Measurements from ENCODE around the gene NIP7. TPM values are rescaled to one million over a fixed set of nuclear protein-coding genes. Genes with fewer than 3 reads are reported as not detected.

The NIP7 gene
- total RNA-seq (2011; cell fraction: chromatin; rRNA removed; ENCODE audit: low replicate concordance), result 67.9 and 76.6 TPM in 2 replicates
- total RNA-seq (2011; cell fraction: nucleolus; rRNA removed), result 38.0 and 41.5 TPM in 2 replicates
- total RNA-seq (2011; cell fraction: nucleoplasm; rRNA removed), result 63.2 and 72.6 TPM in 2 replicates
- 41.2 and 45.2 TPM in 2 replicates for total RNA-seq (2014; rRNA removed)
- 73.9 and 77.8 TPM in 2 replicates for total RNA-seq (2014; rRNA removed; fragmentation: Illumina TruSeq; extraction: Trizol)
- total RNA-seq (2015; rRNA removed; fragmentation: Illumina TruSeq; extraction: Trizol), result 82.9 and 85.5 TPM in 2 replicates
- 52.8 and 58.1 TPM in 2 replicates for total RNA-seq (2021)
- polyA plus RNA-seq (2011; rRNA removed), result 18.9 and 28.9 TPM in 2 replicates
- 15.3 and 21.6 TPM in 2 replicates for polyA plus RNA-seq (2011; cell fraction: cytosol; rRNA removed)
- 12.1 and 15.2 TPM in 2 replicates for polyA plus RNA-seq (2011; cell fraction: nucleus; rRNA removed)
- polyA plus RNA-seq (2012), result 27.0 and 61.8 TPM in 2 replicates
- polyA plus RNA-seq (2014; fragmentation: Illumina TruSeq; extraction: Trizol), result 71.2 and 78.3 TPM in 2 replicates
- polyA plus RNA-seq (2014; fragmentation: Nextera tagmentation; extraction: Ambion mirVana), result 10 to 100 TPM; 72.5 to 78.3 TPM
- polyA plus RNA-seq (2014; rRNA removed), result 57.7 and 67.0 TPM in 2 replicates
- 33.1 and 33.6 TPM in 2 replicates for polyA minus RNA-seq (2011; rRNA and poly(A)+ RNA removed)
- polyA minus RNA-seq (2011; cell fraction: cytosol; rRNA and poly(A)+ RNA removed), result 15.2 and 22.5 TPM in 2 replicates
- 15.3 and 17.2 TPM in 2 replicates for polyA minus RNA-seq (2011; cell fraction: nucleus; rRNA and poly(A)+ RNA removed)
- Bru-seq, nascent RNA, result percentile 98 among the genes with signal in this experiment
- percentile 98 among the genes with signal in this experiment for BruChase-seq, experiment 1, labeled RNA remaining after a 2-hour chase
- percentile 98 among the genes with signal in this experiment for BruChase-seq, experiment 2, labeled RNA remaining after a 6-hour chase
- long read RNA-seq, experiment 1, transcript NIP7-202 (4 exons, 1,887 nt), result minor isoform, 13 of 343 reads
- long read RNA-seq, experiment 1, transcript NIP7-201 (5 exons, 2,402 nt), result major isoform, 276 of 343 reads
- long read RNA-seq, experiment 1, partial matches to known transcripts, result 37 of 343 reads
- long read RNA-seq, experiment 1, other reads (novel, unspliced or antisense), result 14 of 343 reads
- long read RNA-seq, experiment 2, transcript NIP7-201 (5 exons, 2,402 nt), result major isoform, 57 of 110 reads
- long read RNA-seq, experiment 2, partial matches to known transcripts, result 4 of 110 reads
- long read RNA-seq, experiment 2, other reads (novel, unspliced or antisense), result 46 of 110 reads
- long read RNA-seq, experiment 3, transcript NIP7-201 (5 exons, 2,402 nt), result major isoform, 92 of 101 reads
- long read RNA-seq, experiment 3, transcript NIP7-202 (4 exons, 1,887 nt), result minor isoform, 5 of 101 reads
- long read RNA-seq, experiment 3, partial matches to known transcripts, result 1 of 101 reads
- long read RNA-seq, experiment 3, other reads (novel, unspliced or antisense), result 3 of 101 reads

- H3K4me1 ChIP-seq (replicated peaks in 1 of 2; ENCODE audit: control insufficient read depth in 2 of 2, insufficient read depth in 2 of 2, low read length in 2 of 2), result peaks cover 13 to 14% of the 10 kb centered on the region in 2 experiments
- TF ChIP-seq MXD1 (CRISPR knock-in tag; IDR thresholded peaks at IDR 0.05; ENCODE audit: borderline replicate concordance, poor library complexity, severe bottlenecking), result peak; percentile 46
- TF ChIP-seq ATF6 (CRISPR knock-in tag; IDR thresholded peaks at IDR 0.05), result no peak
- TF ChIP-seq BMI1 (IDR thresholded peaks at IDR 0.05; ENCODE audit: low read length), result no peak
- peak; percentile 73; the same call in 1 of the 2 replicates for TF ChIP-seq SP1 (CRISPR knock-in tag; IDR thresholded peaks at IDR 0.05)
- peak; percentile 82; the same call in 1 of the 2 replicates for TF ChIP-seq ESRRA (IDR thresholded peaks at IDR 0.05; ENCODE audit: borderline replicate concordance, low read depth)
- TF ChIP-seq TARDBP (IDR thresholded peaks at IDR 0.05), result 0 out of 2 replicates have a peak, but pooled peaks have one; percentile 40
- no peak for TF ChIP-seq THRAP3 (IDR thresholded peaks at IDR 0.05; ENCODE audit: borderline replicate concordance)
- no peak for TF ChIP-seq MBD1 (CRISPR knock-in tag; IDR thresholded peaks at IDR 0.05)
- no peak for TF ChIP-seq HOXB6 (CRISPR knock-in tag; IDR thresholded peaks at IDR 0.05; ENCODE audit: borderline replicate concordance)
These were observed at the start of gene NIP7, which contains the start of gene COG8 for GRCh38 chr16:69339289-69340094. Gene NIP7 (plus strand): TSS chr16:69339772. CDS start chr16:69339830, 58 bp downstream. Gene COG8 (minus strand): TSS chr16:69339564. CDS start chr16:69339552, 12 bp downstream.

More at GRCh38 chr16:69339289-69340094, at the start of gene NIP7, which contains the start of gene COG8:
- Histone ChIP-seq H3K27me3 (ENCODE audit: control insufficient read depth in 2 of 2, insufficient read depth in 2 of 2, low read length in 2 of 2) (no peaks in the 10 kb centered on the region), H2AFZ (ENCODE audit: low read depth, low read length) (peak within 1 kb of the TSS; percentile 94), H3K4me2 (ENCODE audit: insufficient read depth, low read length) (peak within 1 kb of the TSS; percentile 100), H3K79me2 (ENCODE audit: control insufficient read depth, insufficient read depth, low read length) (peaks cover 56% of the 10 kb centered on the region), H3K27ac (ENCODE audit: extremely low read depth, low read depth, low read length) (peak within 1 kb of the TSS; percentile 90), H3K9me1 (ENCODE audit: control insufficient read depth, insufficient read depth, low read length) (no peaks in the 10 kb centered on the region), H3K36me3 (ENCODE audit: control insufficient read depth, insufficient read depth, low read length) (peaks cover 75% of the 10 kb centered on the region), H4K20me1 (replicated peaks; ENCODE audit: control insufficient read depth, insufficient read depth, low read length) (no peaks in the 10 kb centered on the region), H3K4me3 (peak within 1 kb of the TSS; percentile 94), H3K9ac (ENCODE audit: insufficient read depth in 1 of 2, low read depth in 2 of 2, low read length in 2 of 2) (peak within 1 kb of the TSS; percentile 96 to 99), H3K9me3 (replicated peaks; ENCODE audit: control insufficient read depth, insufficient read depth, low read depth, low read length) (no peaks in the 10 kb centered on the region)
- in situ Hi-C loops (cut with MboI) (no loop called here), intact Hi-C loops (cut with micrococcal nuclease) (loop anchor here (5.0 kb wide), 1 partner anchor 43 kb away; no protein-coding TSS in a partner anchor)
- peak; percentile 98 for ATAC-seq
- CTCF ChIA-PET (ENCODE audit: low intra/inter-chr PET ratio), result interaction anchor here (1.4 to 1.5 kb wide), 2 partner anchors 9 to 28 kb away, joined by 4 to 8 read pairs; partner anchors contain the start of genes PDF and VPS4A
- POLR2A ChIA-PET, result interaction anchor here (0.6 to 4.6 kb wide), 9 partner anchors 10 to 385 kb away, joined by 3 to 33 read pairs (median 3); partner anchors contain the start of genes PDF and TMED6
- TSS peak; percentile 69 for BruUV-seq (replicated peaks)
- FAIRE-seq, result peak; percentile 100
- WGBS (ENCODE audit: insufficient coverage, low coverage, missing lambda C conversion rate), result 0% methylated on average over 60 of the region's 77 CpGs
- peak; percentile 79 to 98 (median 86) for DNase-seq (ENCODE audit: extremely low read depth in 1 of 4, low spot score in 3 of 4)

All from K562 (cell line).